Adrenal gland (tissue), 12 donors: ENCODE results near the gene PPY. TPM values are rescaled to one million over a fixed set of nuclear protein-coding genes. Genes with fewer than 3 reads are reported as not detected.

Experiments used
- DNase-seq, 7 donors: peaks; one replicate each; pipeline ENCODE4 v3.0.0-alpha.2; 2019 to 2020
- H3K27ac ChIP-seq, 5 donors: fragments of 200-600 bp; sonication (generic) in 4 of 5; 1 replicate in 3 of 5; 2 replicates in 2 of 5; pipeline versions ENCODE4 v1.5.1 to v1.8.0; 2016 to 2020; ENCODE audit warnings: mild to moderate bottlenecking in 1 of 5
- H3K27me3 ChIP-seq: fragments of 200-600 bp; 2 replicates; pipeline ENCODE4 v1.8.0; 2021
- H3K36me3 ChIP-seq, 2 donors: fragments of 200-600 bp; replicated peaks in 1 of 2; 1 replicate in 1 of 2; 2 replicates in 1 of 2; pipeline versions ENCODE4 v1.5.1 to v1.8.0; 2018 to 2022
- H3K4me1 ChIP-seq, 2 donors: fragments of 200-600 bp; replicated peaks in 1 of 2; 1 replicate in 1 of 2; 2 replicates in 1 of 2; pipeline versions ENCODE4 v1.5.1 to v1.8.0; 2018 to 2021
- H3K4me3 ChIP-seq, 4 donors: fragments of 200-600 bp; sonication (generic) in 3 of 4; one replicate each; pipeline ENCODE4 v1.5.1; 2016 to 2018
- H3K9me3 ChIP-seq, 3 donors: fragments of 200-600 bp; sonication (generic) in 1 of 3; replicated peaks in 1 of 3; 1 replicate in 2 of 3; 2 replicates in 1 of 3; pipeline versions ENCODE4 v1.5.1 to v1.8.0; 2016 to 2021
- POLR2A ChIP-seq, 2 donors: fragments of 450-650 bp; IDR thresholded peaks; one replicate each; pipeline ENCODE4 v1.6.1; 2017; ENCODE audit warnings: antibody characterized with exemption in 2 of 2, mild to moderate bottlenecking in 2 of 2, moderate library complexity in 1 of 2
- WGBS, 4 donors: extraction: QIAGEN DNeasy Blood & Tissue Kit in 2 of 4; methylation state at CpG; one replicate each; pipeline versions ENCODE4 v1.1.5 to v1.1.7; 2013 to 2017; 5-methylcytosine and 5-hydroxymethylcytosine counted together
- intact Hi-C, 2 donors: fragments of 100-400 bp; cut with DNase I; formaldehyde crosslinking; loops; one replicate each; pipeline versions ENCODE4 v1.14.1 to v1.15.0; 2022 to 2023
- polyA plus RNA-seq, 3 donors: library from polyadenylated mRNA; stranded (reverse); fragments of 200-250 nt in 2 of 3; fragments of 350-450 nt in 1 of 3; fragmentation: Illumina TruSeq in 1 of 3; extraction: RNeasy Lipid Tissue Mini Kit (QIAGEN cat#74804) in 1 of 3; gene quantifications; one replicate each; pipeline ENCODE4 v1.2.3, GENCODE V29; 2013 to 2014
- total RNA-seq, 9 donors: library from RNA; depleted of rRNA in 4 of 9; stranded (reverse); fragments of >200 nt in 4 of 9; fragments of 120-200 nt in 1 of 9; fragmentation: NEBNext Ultra II Directional in 1 of 9; extraction: Animal tissue kit (Norgen Biotek cat#: 25700) in 1 of 9; gene quantifications; one replicate each; pipeline versions ENCODE4 v1.1.0 to v1.2.4, GENCODE V29; 2013 to 2023
- TF ChIP-seq, protein P1 (sequence below), 6 experiments: fragments of 450-650 bp in 4 of 6; fragments of 200-600 bp in 2 of 6; sonication (generic) in 1 of 6; IDR thresholded peaks; 1 replicate in 5 of 6; 2 replicates in 1 of 6; pipeline versions ENCODE4 v1.5.1 to v1.8.0; 2016 to 2021; ENCODE audit warnings: antibody characterized with exemption in 6 of 6, mild to moderate bottlenecking in 2 of 6, moderate library complexity in 1 of 6
- donor health status: healthy with polysubstance abuse.
- donor health status: Bipolar disorder and iron deficiency.
- donor health status: DM: yes; HTN: yes; CAD: no.
- donor health status: DM: no; HTN: no; CAD: no.
- donor health status: DM: no; HTN: no; CAD: no.
- donor health status: DM: yes; HTN: yes; CAD: no.

Gene PPY
- total and polyA plus RNA-seq, 12 donors: not detected

DNA sequence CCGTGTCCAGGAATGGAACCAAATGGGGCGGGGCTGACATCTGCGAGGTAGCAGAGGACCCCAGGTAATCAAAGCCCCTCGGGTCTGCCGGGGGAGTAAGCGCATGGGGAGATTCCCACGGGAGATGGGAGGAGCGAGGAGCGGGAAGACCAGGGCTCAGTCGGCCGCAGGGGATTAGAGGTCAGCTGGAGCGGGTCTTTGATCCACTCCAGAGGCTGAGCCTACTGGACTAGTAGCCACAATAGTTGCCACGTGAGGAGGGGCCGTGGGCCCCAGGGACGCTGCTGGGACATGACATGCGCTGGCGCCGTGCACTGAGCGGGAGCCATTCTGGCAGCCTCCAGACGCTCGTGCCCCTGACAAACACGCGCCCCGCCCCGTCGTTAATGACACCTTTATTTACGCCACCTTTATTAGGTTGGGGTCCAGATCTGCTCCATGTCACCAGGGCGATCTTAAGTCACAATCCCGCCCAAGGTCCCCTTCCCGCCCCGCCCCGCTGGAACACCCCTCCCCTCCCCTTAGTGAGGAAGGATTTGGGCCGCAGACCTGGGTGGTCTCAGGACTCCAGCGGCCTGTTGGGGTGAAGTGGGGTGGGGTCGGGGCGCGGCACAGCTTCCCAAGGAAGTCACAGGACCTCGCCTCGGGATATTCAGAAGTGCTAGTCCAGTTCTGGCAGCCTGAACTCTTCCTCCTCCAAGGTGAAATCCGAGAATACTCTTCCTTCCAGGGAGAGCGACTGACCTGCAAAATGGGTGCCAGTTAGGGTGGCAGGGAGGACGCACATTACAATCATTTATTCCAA is 15.0 kb downstream of the PPY start:
- intact Hi-C loops: no loop called here
- Histone ChIP-seq H3K4me3 (peak overlapping the region in 1 of 4 donors; percentile 42), H3K27ac (no peak overlapping the region), H3K36me3 (no peaks in the 10 kb centered on the region), H3K4me1 (peaks cover 0 to 6% of the 10 kb centered on the region in 2 donors), H3K9me3 (no peaks in the 10 kb centered on the region), H3K27me3 (peaks cover 7% of the 10 kb centered on the region)
- no peak for DNase-seq
- 5 to 22% (median 7%) methylated on average over 6 to 42 of the region's 42 CpGs for WGBS, 4 donors
- no peak for TF ChIP-seq POLR2A (IDR thresholded peaks at IDR 0.05)
- TF ChIP-seq, protein P1, sequence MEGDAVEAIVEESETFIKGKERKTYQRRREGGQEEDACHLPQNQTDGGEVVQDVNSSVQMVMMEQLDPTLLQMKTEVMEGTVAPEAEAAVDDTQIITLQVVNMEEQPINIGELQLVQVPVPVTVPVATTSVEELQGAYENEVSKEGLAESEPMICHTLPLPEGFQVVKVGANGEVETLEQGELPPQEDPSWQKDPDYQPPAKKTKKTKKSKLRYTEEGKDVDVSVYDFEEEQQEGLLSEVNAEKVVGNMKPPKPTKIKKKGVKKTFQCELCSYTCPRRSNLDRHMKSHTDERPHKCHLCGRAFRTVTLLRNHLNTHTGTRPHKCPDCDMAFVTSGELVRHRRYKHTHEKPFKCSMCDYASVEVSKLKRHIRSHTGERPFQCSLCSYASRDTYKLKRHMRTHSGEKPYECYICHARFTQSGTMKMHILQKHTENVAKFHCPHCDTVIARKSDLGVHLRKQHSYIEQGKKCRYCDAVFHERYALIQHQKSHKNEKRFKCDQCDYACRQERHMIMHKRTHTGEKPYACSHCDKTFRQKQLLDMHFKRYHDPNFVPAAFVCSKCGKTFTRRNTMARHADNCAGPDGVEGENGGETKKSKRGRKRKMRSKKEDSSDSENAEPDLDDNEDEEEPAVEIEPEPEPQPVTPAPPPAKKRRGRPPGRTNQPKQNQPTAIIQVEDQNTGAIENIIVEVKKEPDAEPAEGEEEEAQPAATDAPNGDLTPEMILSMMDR (IDR thresholded peaks at IDR 0.05): no peak

DNA sequence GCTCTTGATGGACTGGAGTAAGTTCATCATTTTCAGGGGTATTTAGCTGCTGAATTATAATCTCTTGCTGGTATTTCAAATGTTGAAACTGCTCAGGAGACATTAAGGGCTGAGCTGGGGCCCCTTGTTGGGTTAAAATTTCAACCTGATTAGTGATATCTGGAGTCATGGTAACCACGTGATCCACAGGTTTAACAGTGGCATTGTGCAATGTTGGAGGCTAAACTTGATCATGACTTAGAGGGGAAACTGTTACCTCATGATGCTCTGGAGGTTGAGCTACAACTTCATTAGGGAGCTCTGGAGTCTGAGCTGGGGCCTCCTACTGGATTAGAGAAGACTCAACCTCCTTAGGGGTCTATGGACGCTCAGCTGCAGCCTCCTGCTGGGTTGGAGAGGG is 17.7 kb downstream of the PPY start:
- intact Hi-C loops: no loop called here
- no peak for TF ChIP-seq POLR2A (IDR thresholded peaks at IDR 0.05)
- TF ChIP-seq, protein P1 (IDR thresholded peaks at IDR 0.05): no peak
- H3K27me3 ChIP-seq: peaks cover 7% of the 10 kb centered on the region
- no peaks in the 10 kb centered on the region for H3K36me3 ChIP-seq
- 74 to 83% (median 76%) methylated on average over 1 to 2 of the region's 2 CpGs for WGBS, 4 donors
- H3K4me1 ChIP-seq: peaks cover 0 to 6% of the 10 kb centered on the region in 2 donors
- DNase-seq: no peak
- H3K4me3 ChIP-seq: no peak overlapping the region
- H3K9me3 ChIP-seq: no peaks in the 10 kb centered on the region
- no peak overlapping the region for H3K27ac ChIP-seq

DNA sequence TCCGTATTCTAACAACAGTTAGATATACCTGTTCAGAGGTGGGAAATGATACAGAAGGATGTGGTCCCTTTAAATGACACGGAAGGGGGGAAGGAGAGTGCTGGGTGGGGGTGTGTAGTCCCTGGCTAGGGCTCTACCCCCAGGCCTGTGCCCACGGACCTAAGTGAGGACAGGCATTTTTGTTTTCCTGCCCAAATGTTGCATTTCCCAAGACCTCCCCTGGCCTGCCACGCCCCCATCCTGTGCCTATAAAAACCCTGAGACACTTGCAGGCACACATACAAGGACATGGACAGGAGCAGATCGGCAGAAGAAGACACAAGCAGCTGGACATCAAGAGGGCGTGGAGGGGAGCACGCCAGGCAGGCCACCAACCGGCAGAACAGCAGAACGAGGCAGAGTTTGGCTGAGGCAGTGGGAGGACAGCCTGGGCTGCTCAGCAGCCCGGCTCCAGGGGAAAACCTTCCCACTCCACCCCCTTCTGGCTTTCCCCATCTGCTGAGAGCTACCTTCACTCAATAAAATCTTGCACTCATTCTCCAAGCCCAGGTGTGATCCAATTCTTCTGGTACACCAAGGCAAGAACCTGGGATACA is 21.7 kb downstream of the PPY start:
- no peaks in the 10 kb centered on the region for H3K4me1 ChIP-seq
- H3K27ac ChIP-seq: no peak overlapping the region
- intact Hi-C loops: no loop called here
- H3K27me3 ChIP-seq: peaks cover 4% of the 10 kb centered on the region
- no peak overlapping the region for H3K4me3 ChIP-seq
- TF ChIP-seq, protein P1 (IDR thresholded peaks at IDR 0.05): no peak
- no peak for TF ChIP-seq POLR2A (IDR thresholded peaks at IDR 0.05)
- WGBS, 4 donors: 59 to 77% (median 75%) methylated on average over 6 to 10 of the region's 10 CpGs
- H3K9me3 ChIP-seq: no peaks in the 10 kb centered on the region
- no peaks in the 10 kb centered on the region for H3K36me3 ChIP-seq
- no peak for DNase-seq

DNA sequence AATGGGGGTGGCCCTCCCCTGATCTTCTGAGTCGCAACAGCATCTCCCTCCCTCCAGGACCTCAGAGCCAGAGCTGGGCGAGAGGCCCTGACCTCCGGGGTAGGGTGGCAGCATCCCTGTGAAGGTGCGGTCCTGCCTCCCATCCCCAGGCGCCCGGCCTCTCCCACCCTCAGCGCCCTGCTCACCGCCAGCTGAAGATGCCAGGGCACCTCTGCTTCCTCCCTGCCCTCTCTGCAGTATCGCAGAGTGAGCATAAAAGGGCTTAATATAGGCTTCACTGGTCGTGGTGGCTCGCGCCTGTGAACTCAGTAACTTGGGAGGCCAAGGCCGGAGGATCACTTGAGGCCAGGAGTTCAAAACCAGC is 24.3 kb downstream of the PPY start:
- no peak overlapping the region for H3K4me3 ChIP-seq
- TF ChIP-seq, protein P1 (IDR thresholded peaks at IDR 0.05): no peak
- TF ChIP-seq POLR2A (IDR thresholded peaks at IDR 0.05): no peak

More for the DNA sequence above, 24.3 kb downstream of the PPY start:
- intact Hi-C loops: no loop called here
- DNase-seq: no peak
- Histone ChIP-seq H3K4me1 (no peaks in the 10 kb centered on the region), H3K27ac (no peak overlapping the region), H3K27me3 (peaks cover 4% of the 10 kb centered on the region), H3K36me3 (no peaks in the 10 kb centered on the region), H3K9me3 (no peaks in the 10 kb centered on the region)
- WGBS, 4 donors: 49 to 73% (median 60%) methylated on average over 13 of the region's 13 CpGs
